GM19397 (cell line): ENCODE measurements around the gene MLLT10.
"Not testable (repeated sequence)": the region's sequence is repeated elsewhere in the genome, so short reads cannot be mapped to it uniquely, and the experiment has no call there.

Experiments
- ATAC-seq: cut with Tn5 transposase; IDR thresholded peaks from one replicate; pipeline ENCODE4 v1.9.1; 2021; ENCODE audit warnings: mild to moderate bottlenecking, moderate library complexity; ENCODE audit not compliant: unreplicated experiment

The MLLT10 gene

GRCh38 chr10:21692916-21693315 lies 158.9 kb downstream of the MLLT10 start:
- no peak for ATAC-seq

DNA sequence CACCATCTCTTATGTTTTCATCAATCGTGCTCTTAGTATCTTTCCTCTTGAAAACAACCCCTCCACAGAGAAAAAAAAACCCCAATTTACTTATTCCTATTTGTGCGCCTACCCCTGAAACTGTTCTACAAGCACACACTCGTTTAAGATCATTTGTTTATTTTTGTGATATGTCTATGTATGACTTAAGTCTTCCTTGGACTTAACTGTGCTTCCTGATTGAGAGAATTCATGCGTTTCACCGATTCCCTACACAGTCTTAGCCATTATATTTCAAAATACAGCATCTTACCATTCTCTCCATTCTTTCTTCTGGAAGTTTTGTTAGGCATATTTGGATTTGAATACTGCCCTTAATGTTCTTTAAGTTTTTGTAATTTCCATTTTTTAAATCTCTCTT lies 159.4 kb downstream of the MLLT10 start:
- ATAC-seq = no peak

DNA sequence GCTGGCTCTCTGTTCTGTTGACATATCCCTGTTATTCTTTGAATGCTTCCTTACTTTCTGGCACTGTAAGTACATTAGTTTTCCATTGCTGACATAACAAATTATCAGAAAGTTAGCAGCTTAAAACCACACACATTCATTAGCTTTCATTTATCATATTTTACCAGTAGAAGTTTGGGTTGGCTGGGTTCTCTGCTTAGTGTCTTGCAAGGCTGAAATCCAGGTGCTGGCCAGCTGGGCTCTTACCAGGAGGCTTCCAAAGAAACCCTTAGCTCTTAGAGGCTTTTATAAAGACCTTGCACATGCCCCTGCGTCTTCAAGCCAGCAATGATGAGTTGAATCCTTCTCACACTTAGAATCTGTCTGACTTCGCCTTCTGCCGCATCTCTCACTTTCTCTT lies 160.6 kb downstream of the MLLT10 start:
- ATAC-seq = no peak

DNA sequence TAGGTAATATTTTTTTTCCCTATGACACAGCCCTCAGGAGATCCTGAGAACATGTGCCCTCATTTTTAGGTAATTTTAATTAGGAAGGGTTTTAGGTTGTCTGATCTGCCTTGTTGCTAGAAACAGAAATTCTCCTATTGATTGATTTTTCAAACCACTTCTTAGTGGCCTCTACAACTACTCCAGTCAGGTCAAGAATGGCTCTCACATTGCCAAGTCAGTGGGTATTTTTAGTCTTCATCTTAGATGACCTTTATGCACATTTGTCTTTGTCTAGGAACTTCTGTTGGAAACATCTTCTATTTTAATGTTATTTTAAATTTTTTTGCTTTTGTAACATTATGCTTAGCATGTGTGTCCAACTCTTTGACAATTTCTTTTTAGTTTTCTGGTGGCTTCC lies 162.3 kb downstream of the MLLT10 start:
- ATAC-seq = no peak

GRCh38 chr10:21699575-21699974 lies 165.5 kb downstream of the MLLT10 start:
- ATAC-seq = no peak

GRCh38 chr10:21700474-21700873 lies 166.4 kb downstream of the MLLT10 start:
- no peak for ATAC-seq

GRCh38 chr10:21702633-21703111 lies 168.6 kb downstream of the MLLT10 start:
- ATAC-seq = peak; percentile 72

DNA sequence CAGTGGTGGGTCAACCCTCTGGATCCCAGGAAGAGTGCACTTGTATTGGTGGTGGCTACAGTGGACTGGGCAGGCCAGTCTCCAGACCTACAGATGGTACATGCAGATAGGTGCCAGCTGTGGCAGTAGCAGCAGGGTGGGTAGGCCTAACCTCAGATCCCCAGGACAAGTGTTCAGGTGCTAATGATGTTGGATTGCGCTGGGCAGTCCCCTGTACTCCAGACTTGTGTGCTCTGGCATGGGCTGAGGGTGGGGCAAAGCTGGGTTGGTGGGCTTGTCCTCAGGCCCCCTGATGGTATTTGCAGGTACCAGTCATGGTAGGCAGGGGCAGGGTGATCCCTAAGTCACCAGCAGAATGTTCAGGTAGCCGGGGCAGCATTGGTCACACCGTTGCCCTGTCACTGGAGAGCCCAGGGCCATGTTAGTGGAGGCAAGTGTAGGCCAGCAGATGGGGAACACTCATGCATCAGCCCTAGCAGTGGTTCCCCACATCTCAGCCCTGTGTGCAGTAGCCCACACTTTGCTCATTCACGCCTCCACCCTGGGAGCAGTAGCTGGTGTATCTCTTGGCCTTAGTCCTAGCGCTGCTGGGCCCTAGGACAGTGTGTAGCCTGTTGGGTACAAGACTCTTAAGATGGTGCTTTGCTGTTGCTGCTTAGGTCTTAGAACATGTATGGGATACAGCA lies 171.3 kb downstream of the MLLT10 start:
- ATAC-seq = no peak

DNA sequence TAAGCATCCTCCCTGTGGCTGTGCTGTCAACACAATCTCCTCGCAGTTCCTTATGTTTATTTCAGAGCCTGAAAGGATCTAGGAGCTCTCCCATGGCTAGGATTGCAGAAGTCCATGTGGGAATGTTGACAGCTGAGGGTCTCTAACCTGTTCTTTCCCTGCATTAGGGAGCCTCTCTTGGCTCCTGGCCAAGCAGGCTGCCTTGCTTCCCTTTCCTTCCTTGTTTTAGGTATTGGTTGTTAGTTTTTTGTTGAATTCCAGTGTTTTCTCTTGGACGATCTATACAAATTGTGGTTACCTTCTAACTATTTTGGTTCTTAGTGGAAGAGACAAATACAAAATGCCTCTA lies 171.8 kb downstream of the MLLT10 start:
- ATAC-seq = no peak

GRCh38 chr10:21707498-21707897 lies 173.5 kb downstream of the MLLT10 start:
- ATAC-seq = no peak

DNA sequence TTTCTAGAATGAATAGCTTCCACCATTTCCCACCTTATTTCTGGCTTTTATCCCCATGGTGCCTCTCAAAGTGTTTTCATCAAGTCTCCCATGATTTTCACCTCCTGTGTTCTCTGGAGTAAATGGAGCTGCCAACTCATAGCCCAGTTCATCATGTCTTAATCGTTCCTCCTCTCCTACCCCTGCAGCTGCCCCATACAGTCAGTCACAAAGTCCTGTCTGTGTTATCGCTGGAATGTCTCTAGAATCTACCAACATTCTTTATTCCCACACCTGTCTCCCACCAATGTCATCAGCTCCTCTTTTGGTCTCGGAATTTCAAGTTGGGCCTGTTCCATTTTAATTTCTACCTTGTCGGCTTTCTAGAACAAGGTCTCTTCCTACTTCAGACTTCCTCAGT lies 178.9 kb downstream of the MLLT10 start:
- no peak for ATAC-seq

DNA sequence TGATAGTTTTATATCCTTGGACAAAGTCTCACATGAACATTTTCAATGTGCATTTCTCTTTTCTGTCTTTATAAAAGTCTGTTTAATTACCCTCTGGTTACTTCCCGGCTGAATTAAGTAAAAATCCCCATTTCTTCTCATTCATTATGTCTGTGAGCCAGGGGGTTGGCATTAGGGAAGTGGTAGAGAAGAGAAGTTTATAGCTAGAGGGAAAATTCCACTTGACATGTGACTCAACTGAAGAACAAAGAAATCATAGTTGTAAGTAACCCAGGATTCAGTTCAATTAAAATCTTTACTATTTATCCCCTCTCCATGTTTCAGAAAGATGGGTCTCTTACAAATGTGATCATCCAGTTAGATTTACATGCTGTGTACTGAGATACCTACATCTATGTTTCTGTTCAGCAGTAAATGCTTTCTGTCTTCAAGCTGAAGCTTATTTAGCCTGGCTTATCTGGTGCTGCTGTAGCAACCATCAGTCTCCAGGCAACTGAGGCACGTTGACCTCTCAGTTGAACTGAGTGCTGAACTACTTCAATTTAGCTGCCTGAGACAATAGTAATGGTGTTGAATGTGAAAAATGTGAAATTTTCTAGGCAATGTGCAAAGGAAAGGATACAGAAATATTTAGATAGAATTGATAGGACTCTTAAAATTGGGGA lies 181.6 kb downstream of the MLLT10 start:
- ATAC-seq = no peak

DNA sequence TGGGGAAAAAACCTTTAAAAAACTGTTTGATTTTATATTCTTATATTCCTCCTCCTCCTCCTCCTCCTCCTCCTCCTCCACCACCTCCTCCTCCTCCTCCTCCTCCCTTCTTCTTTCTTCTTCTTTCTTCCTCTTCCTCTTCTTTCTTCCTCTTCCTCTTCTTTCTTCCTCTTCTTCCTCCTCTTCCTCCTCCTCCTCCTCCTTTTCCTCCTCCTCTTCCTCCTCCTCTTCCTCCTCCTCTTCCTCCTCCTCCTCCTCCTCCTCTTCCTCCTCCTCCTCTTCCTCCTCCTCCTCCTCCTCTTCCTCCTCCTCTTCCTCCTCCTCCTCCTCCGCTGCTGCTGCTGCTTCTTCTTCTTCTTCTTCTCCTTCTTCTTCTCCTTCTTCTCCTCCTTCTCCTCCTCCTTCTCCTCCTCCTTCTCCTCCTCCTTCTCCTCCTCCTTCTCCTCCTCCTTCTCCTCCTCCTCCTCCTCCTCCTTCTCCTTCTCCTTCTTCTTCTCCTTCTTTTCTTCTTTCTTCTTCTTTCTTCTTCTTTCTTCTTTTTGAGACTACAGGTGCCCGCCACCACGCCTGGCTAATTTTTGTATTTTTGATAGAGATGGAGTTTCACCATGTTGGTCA lies 183.5 kb downstream of the MLLT10 start:
- not testable (repeated sequence) for ATAC-seq

GRCh38 chr10:21719502-21719901 lies 185.5 kb downstream of the MLLT10 start:
- no peak for ATAC-seq

DNA sequence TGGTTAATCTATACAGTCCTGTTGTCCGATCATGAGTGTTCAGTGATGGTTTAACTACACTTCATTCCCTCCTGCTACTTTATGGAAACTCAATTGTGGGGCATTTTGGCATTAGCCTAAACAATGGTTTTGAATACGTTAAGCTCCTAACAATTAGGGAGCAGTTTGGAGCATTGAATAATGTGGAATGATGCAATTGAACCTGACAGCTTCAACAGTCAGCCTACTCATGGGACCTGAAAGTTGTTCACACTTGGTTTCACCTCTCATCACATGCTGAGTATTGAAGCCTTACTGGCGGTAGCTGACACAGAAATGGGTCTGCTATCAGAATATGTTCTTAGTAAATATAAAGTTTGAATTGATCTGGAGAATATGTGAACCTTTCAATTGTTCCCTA lies 186.1 kb downstream of the MLLT10 start:
- no peak for ATAC-seq

GRCh38 chr10:21721000-21721665 lies 187.1 kb downstream of the MLLT10 start:
- no peak for ATAC-seq

DNA sequence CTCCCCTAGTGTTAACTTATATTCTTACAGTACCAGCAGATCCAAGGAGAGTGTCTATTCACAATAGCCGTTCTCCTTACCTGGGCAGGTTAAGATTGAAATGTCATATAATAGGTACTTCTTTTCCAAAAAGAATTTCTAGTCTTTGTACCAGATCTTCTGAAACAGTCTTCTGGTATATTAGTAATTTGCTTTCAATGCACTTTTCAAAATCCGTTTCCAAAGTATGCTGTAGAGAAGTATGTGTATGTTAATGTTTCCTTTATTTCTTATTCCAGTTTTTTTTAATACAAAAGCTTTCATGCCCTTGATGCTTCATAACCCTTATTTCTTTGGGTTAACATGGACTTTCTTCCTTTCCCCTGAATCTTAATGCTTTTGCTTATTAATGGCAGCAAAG lies 188.2 kb downstream of the MLLT10 start:
- no peak for ATAC-seq

GRCh38 chr10:21724020-21724589 lies 190.1 kb downstream of the MLLT10 start:
- ATAC-seq = no peak

GRCh38 chr10:21724687-21725367 lies 190.8 kb downstream of the MLLT10 start:
- peak; percentile 98 for ATAC-seq

- no peak for ATAC-seq
These were observed 192.7 kb downstream of the MLLT10 start for GRCh38 chr10:21726601-21727225.
